Fibroblast of lung (primary cell): ENCODE measurements around the gene MCM3AP. TPM values are rescaled to one million over a fixed set of nuclear protein-coding genes. Genes with fewer than 3 reads are reported as not detected.

Experiments used
- DNase-seq, 2 donors: peaks; one replicate each; pipeline versions ENCODE4 v3.0.0 to v3.0.0-alpha.2; 2010; ENCODE audit warnings: low read depth in 2 of 2
- H2AFZ ChIP-seq: 2 replicates; pipeline ENCODE4 v1.5.1; 2012; ENCODE audit warnings: low read length, control low read depth, inconsistent platforms
- H3K27ac ChIP-seq: 2 replicates; pipeline ENCODE4 v1.5.1; 2011; ENCODE audit warnings: low read length, control low read depth; ENCODE audit not compliant: insufficient read depth
- H3K27me3 ChIP-seq: 2 replicates; pipeline ENCODE4 v1.5.1; 2011; ENCODE audit warnings: mild to moderate bottlenecking, low read length; ENCODE audit not compliant: control insufficient read depth, insufficient read depth
- H3K36me3 ChIP-seq: 2 replicates; pipeline ENCODE4 v1.5.1; 2011; ENCODE audit warnings: low read length; ENCODE audit not compliant: control insufficient read depth, insufficient read depth
- H3K4me1 ChIP-seq: 2 replicates; pipeline ENCODE4 v1.5.1; 2011; ENCODE audit warnings: low read length; ENCODE audit not compliant: control insufficient read depth, insufficient read depth; ENCODE audit errors: extremely low read depth
- H3K4me2 ChIP-seq: 2 replicates; pipeline ENCODE4 v1.5.1; 2011; ENCODE audit warnings: low read length, control low read depth; ENCODE audit not compliant: insufficient read depth; ENCODE audit errors: extremely low read depth
- H3K4me3 ChIP-seq, 4 experiments: fragments of 200-600 bp in 1 of 4; sonication (generic) in 1 of 4; replicated peaks in 1 of 4; 2 replicates each; pipeline ENCODE4 v1.5.1; 2011 to 2016; ENCODE audit warnings: low read length in 4 of 4, low read depth in 3 of 4, mild to moderate bottlenecking in 3 of 4, control low read depth in 2 of 4, inconsistent platforms in 1 of 4, mixed read lengths in 1 of 4; ENCODE audit not compliant: insufficient read depth in 1 of 4; ENCODE audit errors: control extremely low read depth in 1 of 4
- H3K79me2 ChIP-seq: 2 replicates; pipeline ENCODE4 v1.5.1; 2012; ENCODE audit warnings: mild to moderate bottlenecking, low read length, inconsistent platforms; ENCODE audit not compliant: control insufficient read depth, insufficient read depth
- H3K9ac ChIP-seq: 2 replicates; pipeline ENCODE4 v1.5.1; 2011; ENCODE audit warnings: mild to moderate bottlenecking, low read length, control low read depth; ENCODE audit not compliant: insufficient read depth
- H3K9me3 ChIP-seq: 2 replicates; pipeline ENCODE4 v1.5.1; 2012; ENCODE audit warnings: low read depth, low read length; ENCODE audit not compliant: control insufficient read depth, insufficient read depth
- H4K20me1 ChIP-seq: 2 replicates; pipeline ENCODE4 v1.5.1; 2011; ENCODE audit warnings: low read length; ENCODE audit not compliant: control insufficient read depth, insufficient read depth; ENCODE audit errors: extremely low read depth
- EZH2 ChIP-seq: IDR thresholded peaks from 2 replicates; pipeline ENCODE4 v1.5.1; 2012; ENCODE audit warnings: low read length, control low read depth, mild to moderate bottlenecking; ENCODE audit errors: missing control alignments
- polyA plus RNA-seq, 2 donors: library from polyadenylated mRNA; depleted of rRNA in 1 of 2; stranded (reverse) in 1 of 2; unstranded in 1 of 2; fragments of >200 nt; gene quantifications; 2 replicates each; pipeline ENCODE4 v1.2.1, GENCODE V29; 2011 to 2012; ENCODE audit warnings: missing spikeins in 1 of 2
- total RNA-seq: library from RNA; depleted of rRNA; stranded (reverse); fragments of >200 nt; gene quantifications from 2 replicates; pipeline ENCODE4 v1.2.1, GENCODE V29; 2014
- TF ChIP-seq, protein P1 (sequence below), 2 donors: IDR thresholded peaks in 1 of 2; conservative IDR thresholded peaks in 1 of 2; 1 replicate in 1 of 2; 2 replicates in 1 of 2; pipeline ENCODE4 v1.5.1; 2011 to 2012; ENCODE audit warnings: low read length in 2 of 2, control low read depth in 1 of 2, inconsistent platforms in 1 of 2, low read depth in 1 of 2, mild to moderate bottlenecking in 1 of 2

MCM3AP gene
- total and polyA plus RNA-seq, 2 donors (not counting 1 experiment from before 2014, with no cell fraction given), result 40.4 to 64.6 TPM

DNA sequence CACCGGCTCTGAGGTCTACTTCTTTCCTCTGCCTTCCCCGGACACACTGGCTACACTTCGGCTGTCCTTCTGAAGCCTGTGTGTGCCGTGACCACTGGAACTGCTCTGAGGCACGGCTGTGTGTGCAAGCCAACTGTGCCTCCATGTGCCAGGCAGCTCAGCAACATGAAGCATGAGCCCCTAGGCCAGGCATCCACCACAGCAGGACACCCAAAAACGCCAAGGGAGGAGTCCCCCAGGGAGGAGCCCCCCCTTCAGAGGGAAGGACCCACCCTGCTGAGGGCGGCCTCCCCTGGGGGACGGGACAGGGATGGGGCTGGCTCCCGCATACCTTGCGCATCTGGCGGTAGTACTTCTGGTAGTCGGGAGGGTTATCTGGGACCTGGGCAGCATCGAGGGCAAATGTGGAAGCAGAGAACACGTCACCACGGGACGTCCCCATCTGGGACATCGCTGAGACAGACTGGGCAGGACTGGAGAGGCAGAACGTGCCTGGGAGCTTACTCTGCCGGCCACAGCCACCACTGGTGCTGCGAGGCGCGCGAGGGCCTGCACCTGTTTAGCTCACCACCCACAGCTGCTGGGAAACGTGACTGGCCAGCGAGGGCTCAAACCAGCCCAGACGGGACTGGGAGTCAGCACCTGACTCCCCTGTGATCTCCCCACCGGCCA, 77.4 kb downstream of the MCM3AP start:
- H3K4me3 ChIP-seq, result no peak overlapping the region
- H3K79me2 ChIP-seq, result no peaks in the 10 kb centered on the region
- H3K27ac ChIP-seq, result no peak overlapping the region
- H3K36me3 ChIP-seq, result peaks cover 55% of the 10 kb centered on the region
- DNase-seq, result no peak
- H3K9me3 ChIP-seq, result no peaks in the 10 kb centered on the region
- H2AFZ ChIP-seq, result no peak overlapping the region
- H3K27me3 ChIP-seq, result no peaks in the 10 kb centered on the region
- no peak overlapping the region for H3K4me2 ChIP-seq
- TF ChIP-seq EZH2, result no peak
- TF ChIP-seq, protein P1, sequence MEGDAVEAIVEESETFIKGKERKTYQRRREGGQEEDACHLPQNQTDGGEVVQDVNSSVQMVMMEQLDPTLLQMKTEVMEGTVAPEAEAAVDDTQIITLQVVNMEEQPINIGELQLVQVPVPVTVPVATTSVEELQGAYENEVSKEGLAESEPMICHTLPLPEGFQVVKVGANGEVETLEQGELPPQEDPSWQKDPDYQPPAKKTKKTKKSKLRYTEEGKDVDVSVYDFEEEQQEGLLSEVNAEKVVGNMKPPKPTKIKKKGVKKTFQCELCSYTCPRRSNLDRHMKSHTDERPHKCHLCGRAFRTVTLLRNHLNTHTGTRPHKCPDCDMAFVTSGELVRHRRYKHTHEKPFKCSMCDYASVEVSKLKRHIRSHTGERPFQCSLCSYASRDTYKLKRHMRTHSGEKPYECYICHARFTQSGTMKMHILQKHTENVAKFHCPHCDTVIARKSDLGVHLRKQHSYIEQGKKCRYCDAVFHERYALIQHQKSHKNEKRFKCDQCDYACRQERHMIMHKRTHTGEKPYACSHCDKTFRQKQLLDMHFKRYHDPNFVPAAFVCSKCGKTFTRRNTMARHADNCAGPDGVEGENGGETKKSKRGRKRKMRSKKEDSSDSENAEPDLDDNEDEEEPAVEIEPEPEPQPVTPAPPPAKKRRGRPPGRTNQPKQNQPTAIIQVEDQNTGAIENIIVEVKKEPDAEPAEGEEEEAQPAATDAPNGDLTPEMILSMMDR (conservative IDR thresholded peaks at IDR 0.05 in 1 of 2, IDR thresholded peaks at IDR 0.05 in 1 of 2; ENCODE audit: low read depth in 1 of 2, low read length in 2 of 2), result no peak
- no peak overlapping the region for H3K9ac ChIP-seq
- H3K4me1 ChIP-seq, result no peaks in the 10 kb centered on the region
- H4K20me1 ChIP-seq, result no peaks in the 10 kb centered on the region

GRCh38 chr21:46207006-46207919, 78.1 kb downstream of the MCM3AP start:
- Histone ChIP-seq H3K27ac (no peak overlapping the region), H3K79me2 (no peaks in the 10 kb centered on the region), H3K9ac (no peak overlapping the region), H4K20me1 (no peaks in the 10 kb centered on the region), H3K9me3 (no peaks in the 10 kb centered on the region), H3K27me3 (no peaks in the 10 kb centered on the region), H3K4me1 (no peaks in the 10 kb centered on the region), H2AFZ (no peak overlapping the region), H3K4me3 (no peak overlapping the region), H3K4me2 (no peak overlapping the region), H3K36me3 (peaks cover 54% of the 10 kb centered on the region)
- TF ChIP-seq, protein P1 (conservative IDR thresholded peaks at IDR 0.05 in 1 of 2, IDR thresholded peaks at IDR 0.05 in 1 of 2; ENCODE audit: low read depth in 1 of 2, low read length in 2 of 2), result no peak
- TF ChIP-seq EZH2, result no peak
- DNase-seq, result no peak
